ENCODE data around the gene HTR3A.
"Not testable (repeated sequence)": the region's sequence is repeated elsewhere in the genome, so short reads cannot be mapped to it uniquely, and the experiment has no call there.

Gene HTR3A

DNA sequence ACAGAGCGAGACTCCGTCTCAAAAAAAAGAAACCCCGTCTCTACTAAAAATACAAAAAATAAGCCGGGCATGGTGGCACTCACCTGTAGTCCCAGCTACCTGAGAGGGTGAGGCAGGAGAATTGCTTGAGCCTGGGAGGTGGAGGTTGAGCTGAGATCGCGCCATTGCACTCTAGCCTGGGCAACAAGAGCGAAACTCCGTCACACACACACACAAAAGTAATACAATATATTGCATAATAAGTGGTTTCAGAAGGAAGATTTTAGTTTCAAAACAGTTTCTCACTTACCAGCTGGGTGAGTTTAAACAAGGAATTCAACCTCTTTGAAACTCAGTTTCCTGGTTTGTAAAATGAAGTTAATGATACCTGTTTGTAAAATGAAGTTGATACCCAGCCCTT is 32.7 kb upstream of the HTR3A start:
- TF ChIP-seq, protein P1, sequence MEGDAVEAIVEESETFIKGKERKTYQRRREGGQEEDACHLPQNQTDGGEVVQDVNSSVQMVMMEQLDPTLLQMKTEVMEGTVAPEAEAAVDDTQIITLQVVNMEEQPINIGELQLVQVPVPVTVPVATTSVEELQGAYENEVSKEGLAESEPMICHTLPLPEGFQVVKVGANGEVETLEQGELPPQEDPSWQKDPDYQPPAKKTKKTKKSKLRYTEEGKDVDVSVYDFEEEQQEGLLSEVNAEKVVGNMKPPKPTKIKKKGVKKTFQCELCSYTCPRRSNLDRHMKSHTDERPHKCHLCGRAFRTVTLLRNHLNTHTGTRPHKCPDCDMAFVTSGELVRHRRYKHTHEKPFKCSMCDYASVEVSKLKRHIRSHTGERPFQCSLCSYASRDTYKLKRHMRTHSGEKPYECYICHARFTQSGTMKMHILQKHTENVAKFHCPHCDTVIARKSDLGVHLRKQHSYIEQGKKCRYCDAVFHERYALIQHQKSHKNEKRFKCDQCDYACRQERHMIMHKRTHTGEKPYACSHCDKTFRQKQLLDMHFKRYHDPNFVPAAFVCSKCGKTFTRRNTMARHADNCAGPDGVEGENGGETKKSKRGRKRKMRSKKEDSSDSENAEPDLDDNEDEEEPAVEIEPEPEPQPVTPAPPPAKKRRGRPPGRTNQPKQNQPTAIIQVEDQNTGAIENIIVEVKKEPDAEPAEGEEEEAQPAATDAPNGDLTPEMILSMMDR (IDR thresholded peaks at IDR 0.05) = no peak
- TF ChIP-seq ZFX (IDR thresholded peaks at IDR 0.05; ENCODE audit: borderline replicate concordance) = no peak
- H3K27ac ChIP-seq = no peak overlapping the region

DNA sequence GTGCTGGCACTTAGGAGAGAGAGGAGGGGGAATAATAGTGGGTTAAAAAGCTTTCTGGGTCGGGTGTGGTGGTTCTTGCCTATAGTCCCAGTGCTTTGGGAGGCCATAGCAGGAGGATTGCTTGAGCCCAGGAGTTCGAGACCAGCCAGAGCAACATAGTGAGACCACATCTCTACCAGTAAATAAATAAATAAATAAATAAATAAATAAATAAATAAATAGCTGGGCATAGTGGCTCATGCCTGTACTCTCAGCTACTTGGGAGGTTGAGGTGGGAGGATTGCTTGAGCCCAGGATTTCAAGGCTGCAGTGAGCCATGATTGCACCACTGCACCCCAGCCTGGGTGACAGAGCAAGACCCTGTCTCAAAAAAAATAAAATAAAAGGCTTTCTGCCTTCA is 28.7 kb upstream of the HTR3A start:
- H3K27ac ChIP-seq = not testable (repeated sequence)

DNA sequence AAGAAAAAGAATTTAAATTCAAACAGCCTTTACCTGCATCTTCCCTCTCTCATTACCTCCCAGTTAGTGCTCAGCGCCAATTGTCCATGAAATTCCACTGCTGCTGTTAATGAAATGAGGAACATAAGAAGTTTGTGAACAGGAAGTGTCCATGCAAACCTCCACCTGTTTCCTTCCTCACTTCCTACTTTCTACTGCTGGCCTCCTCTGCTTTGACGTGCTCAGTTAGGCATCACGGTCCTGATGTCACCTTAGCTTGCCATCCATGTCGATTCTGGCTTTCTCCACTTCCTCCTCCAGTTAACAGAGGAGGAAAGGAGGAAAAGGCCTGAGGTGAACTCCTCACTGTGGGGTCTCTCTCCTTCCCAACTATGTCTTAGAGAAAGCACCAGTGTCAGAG is 26.9 kb upstream of the HTR3A start:
- no peak for TF ChIP-seq ZFX (IDR thresholded peaks at IDR 0.05; ENCODE audit: borderline replicate concordance)
- TF ChIP-seq, protein P1 (IDR thresholded peaks at IDR 0.05) = no peak
- no peak overlapping the region for H3K27ac ChIP-seq

DNA sequence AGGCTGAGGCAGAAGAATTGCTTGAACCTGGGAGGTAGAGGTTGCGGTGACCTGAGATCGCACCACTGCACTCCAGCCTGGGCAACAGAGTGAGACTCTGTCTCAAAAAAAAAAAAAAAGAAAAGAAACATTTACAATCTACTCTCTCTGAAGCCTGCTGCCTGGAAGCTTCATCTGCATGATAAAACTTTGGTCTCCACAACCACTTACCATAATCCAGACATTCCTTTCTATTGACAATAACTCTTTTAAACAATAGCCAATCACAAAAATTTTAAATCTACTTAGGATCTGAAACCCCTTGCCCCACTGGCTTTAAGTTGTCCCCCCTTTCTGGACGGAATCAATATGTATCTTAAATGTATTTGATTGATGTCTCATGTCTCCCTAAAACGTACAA is 25.0 kb upstream of the HTR3A start:
- TF ChIP-seq ZFX (IDR thresholded peaks at IDR 0.05; ENCODE audit: borderline replicate concordance) = no peak
- TF ChIP-seq, protein P1 (IDR thresholded peaks at IDR 0.05) = no peak
- no peak overlapping the region for H3K27ac ChIP-seq

DNA sequence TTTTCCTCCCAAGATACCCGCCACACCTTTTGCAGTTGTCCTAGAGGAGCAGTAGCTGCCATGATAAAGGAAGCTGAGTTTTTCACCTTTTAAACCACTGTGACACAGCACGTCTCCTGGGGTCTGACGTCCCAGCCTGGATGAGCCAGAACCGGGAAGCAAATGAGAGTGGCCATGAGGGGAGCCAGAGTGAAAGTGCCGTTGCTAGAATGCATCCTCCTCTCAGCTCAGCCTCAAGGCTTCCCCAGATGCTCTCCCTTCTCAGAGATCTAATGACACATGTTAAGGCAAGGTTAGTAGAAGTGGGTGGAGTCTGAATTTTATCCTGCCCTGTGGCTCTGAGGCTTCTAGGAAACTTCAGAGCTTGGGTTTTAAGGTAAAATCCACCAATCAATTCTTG is 23.4 kb upstream of the HTR3A start:
- H3K27ac ChIP-seq = no peak overlapping the region
- TF ChIP-seq ZFX (IDR thresholded peaks at IDR 0.05; ENCODE audit: borderline replicate concordance) = no peak
- TF ChIP-seq, protein P1 (IDR thresholded peaks at IDR 0.05) = no peak

- no peak overlapping the region for H3K27ac ChIP-seq
- TF ChIP-seq, protein P1 (IDR thresholded peaks at IDR 0.05) = no peak
- no peak for TF ChIP-seq ZFX (IDR thresholded peaks at IDR 0.05; ENCODE audit: borderline replicate concordance)
These were observed 22.8 kb upstream of the HTR3A start for GRCh38 chr11:113952070-113952469.

- no peak overlapping the region for H3K27ac ChIP-seq
- TF ChIP-seq ZFX (IDR thresholded peaks at IDR 0.05; ENCODE audit: borderline replicate concordance) = no peak
These were observed 22.3 kb upstream of the HTR3A start for GRCh38 chr11:113952588-113952987.

GRCh38 chr11:113954235-113954634 is 20.7 kb upstream of the HTR3A start:
- H3K27ac ChIP-seq = no peak overlapping the region
- no peak for TF ChIP-seq ZFX (IDR thresholded peaks at IDR 0.05; ENCODE audit: borderline replicate concordance)
- TF ChIP-seq, protein P1 (IDR thresholded peaks at IDR 0.05) = no peak
